HL-60 (cell line): ENCODE results near the gene CERS4.

Source experiments
- DNase-seq, 2 experiments: peaks; one replicate each; pipeline ENCODE4 v3.0.0-alpha.2; 2010 to 2020; ENCODE audit warnings: low read depth in 1 of 2, low spot score in 1 of 2
- H3K27ac ChIP-seq: fragments of 250-450 bp; sonication (Bioruptor Pico); replicated peaks from 2 replicates; pipeline ENCODE4 v1.5.1; 2020; ENCODE audit warnings: mild to moderate bottlenecking, moderate library complexity
- H3K27me3 ChIP-seq: fragments of 250-450 bp; sonication (Bioruptor Pico); 2 replicates; pipeline ENCODE4 v1.5.1; 2021; ENCODE audit warnings: mild to moderate bottlenecking, moderate library complexity; ENCODE audit not compliant: insufficient read depth, poor library complexity, severe bottlenecking
- H3K4me3 ChIP-seq: replicated peaks from 2 replicates; pipeline ENCODE4 v1.5.1; 2011; ENCODE audit warnings: mild to moderate bottlenecking, control low read depth, low read length; ENCODE audit not compliant: insufficient read depth
- GABPA ChIP-seq: IDR thresholded peaks from 2 replicates; pipeline ENCODE4 v1.6.1; 2012; ENCODE audit warnings: low read depth
- POLR2AphosphoS5 ChIP-seq: IDR thresholded peaks from 2 replicates; pipeline ENCODE4 v1.6.1; 2012; ENCODE audit warnings: low read depth
- SPI1 ChIP-seq: IDR thresholded peaks from 2 replicates; pipeline ENCODE4 v1.6.1; 2012; ENCODE audit warnings: low read depth, mild to moderate bottlenecking, borderline replicate concordance
- TF ChIP-seq, protein P1 (sequence below): IDR thresholded peaks from 2 replicates; pipeline ENCODE4 v1.6.1; 2012; ENCODE audit warnings: low read depth; ENCODE audit not compliant: insufficient replicate concordance
- TF ChIP-seq, protein P2 (sequence below): IDR thresholded peaks from one replicate; pipeline ENCODE4 v1.5.1; 2011; ENCODE audit warnings: low read length, control low read depth, inconsistent platforms; ENCODE audit not compliant: insufficient read depth

CERS4 gene

DNA sequence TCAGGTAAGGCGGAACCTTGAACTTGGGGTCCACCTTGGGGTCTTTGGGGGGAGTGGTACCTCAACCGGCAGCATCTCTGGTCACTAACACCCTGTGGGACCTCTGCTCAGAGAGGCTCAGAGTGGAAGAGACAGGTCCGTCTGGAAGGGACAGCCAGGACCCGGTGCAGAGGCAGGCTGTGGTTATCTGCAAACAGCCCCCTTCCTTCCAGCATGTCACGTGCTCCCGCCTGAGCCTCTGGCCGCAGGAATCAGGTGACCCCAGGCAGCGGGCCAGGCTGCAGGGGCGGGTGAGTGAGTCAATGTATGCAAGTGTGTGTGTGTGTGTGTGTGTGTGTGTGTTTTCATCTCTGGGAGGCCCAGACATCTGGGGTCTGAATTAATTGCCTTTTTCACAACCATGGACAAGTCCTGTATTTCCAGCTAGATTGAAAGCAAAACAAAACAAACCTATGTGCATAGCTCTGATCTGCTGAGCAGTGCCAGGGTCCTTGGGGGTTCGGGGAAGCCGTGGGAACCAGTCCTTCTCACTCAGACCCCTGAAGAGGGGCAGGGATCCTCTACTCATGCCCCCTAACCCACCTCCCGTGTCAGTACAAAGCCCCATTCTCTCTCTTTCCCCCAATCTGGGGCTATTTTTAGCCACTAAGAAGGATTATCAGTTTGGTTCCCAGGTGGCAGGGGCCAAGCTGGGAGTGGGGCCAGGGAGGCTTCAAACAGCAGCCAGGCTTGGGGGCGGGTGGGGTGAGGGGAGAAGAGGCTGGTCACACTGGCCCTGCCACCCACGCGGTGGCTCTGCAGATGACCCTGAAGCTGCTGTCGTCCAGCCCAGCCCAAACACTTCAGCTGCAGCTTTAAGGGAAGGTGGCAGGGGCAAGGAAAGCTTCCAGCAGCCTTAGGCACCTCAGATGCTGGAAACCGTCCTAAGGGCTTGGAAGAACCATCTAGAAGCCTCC, 31.4 kb downstream of the CERS4 start:
- no peak overlapping the region for H3K4me3 ChIP-seq
- no peaks in the 10 kb centered on the region for H3K27me3 ChIP-seq
- TF ChIP-seq, protein P1, sequence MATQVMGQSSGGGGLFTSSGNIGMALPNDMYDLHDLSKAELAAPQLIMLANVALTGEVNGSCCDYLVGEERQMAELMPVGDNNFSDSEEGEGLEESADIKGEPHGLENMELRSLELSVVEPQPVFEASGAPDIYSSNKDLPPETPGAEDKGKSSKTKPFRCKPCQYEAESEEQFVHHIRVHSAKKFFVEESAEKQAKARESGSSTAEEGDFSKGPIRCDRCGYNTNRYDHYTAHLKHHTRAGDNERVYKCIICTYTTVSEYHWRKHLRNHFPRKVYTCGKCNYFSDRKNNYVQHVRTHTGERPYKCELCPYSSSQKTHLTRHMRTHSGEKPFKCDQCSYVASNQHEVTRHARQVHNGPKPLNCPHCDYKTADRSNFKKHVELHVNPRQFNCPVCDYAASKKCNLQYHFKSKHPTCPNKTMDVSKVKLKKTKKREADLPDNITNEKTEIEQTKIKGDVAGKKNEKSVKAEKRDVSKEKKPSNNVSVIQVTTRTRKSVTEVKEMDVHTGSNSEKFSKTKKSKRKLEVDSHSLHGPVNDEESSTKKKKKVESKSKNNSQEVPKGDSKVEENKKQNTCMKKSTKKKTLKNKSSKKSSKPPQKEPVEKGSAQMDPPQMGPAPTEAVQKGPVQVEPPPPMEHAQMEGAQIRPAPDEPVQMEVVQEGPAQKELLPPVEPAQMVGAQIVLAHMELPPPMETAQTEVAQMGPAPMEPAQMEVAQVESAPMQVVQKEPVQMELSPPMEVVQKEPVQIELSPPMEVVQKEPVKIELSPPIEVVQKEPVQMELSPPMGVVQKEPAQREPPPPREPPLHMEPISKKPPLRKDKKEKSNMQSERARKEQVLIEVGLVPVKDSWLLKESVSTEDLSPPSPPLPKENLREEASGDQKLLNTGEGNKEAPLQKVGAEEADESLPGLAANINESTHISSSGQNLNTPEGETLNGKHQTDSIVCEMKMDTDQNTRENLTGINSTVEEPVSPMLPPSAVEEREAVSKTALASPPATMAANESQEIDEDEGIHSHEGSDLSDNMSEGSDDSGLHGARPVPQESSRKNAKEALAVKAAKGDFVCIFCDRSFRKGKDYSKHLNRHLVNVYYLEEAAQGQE = peak; percentile 25
- TF ChIP-seq, protein P2, sequence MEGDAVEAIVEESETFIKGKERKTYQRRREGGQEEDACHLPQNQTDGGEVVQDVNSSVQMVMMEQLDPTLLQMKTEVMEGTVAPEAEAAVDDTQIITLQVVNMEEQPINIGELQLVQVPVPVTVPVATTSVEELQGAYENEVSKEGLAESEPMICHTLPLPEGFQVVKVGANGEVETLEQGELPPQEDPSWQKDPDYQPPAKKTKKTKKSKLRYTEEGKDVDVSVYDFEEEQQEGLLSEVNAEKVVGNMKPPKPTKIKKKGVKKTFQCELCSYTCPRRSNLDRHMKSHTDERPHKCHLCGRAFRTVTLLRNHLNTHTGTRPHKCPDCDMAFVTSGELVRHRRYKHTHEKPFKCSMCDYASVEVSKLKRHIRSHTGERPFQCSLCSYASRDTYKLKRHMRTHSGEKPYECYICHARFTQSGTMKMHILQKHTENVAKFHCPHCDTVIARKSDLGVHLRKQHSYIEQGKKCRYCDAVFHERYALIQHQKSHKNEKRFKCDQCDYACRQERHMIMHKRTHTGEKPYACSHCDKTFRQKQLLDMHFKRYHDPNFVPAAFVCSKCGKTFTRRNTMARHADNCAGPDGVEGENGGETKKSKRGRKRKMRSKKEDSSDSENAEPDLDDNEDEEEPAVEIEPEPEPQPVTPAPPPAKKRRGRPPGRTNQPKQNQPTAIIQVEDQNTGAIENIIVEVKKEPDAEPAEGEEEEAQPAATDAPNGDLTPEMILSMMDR = no peak
- TF ChIP-seq SPI1 (no peak), POLR2AphosphoS5 (no peak), GABPA (0 out of 2 replicates have a peak, but pooled peaks have one; percentile 12)
- no peak overlapping the region for H3K27ac ChIP-seq
- DNase-seq = peak; percentile 77 to 82

- H3K27me3 ChIP-seq = no peaks in the 10 kb centered on the region
- H3K4me3 ChIP-seq = no peak overlapping the region
- no peak for DNase-seq
- no peak overlapping the region for H3K27ac ChIP-seq
- TF ChIP-seq SPI1 (no peak), POLR2AphosphoS5 (no peak), GABPA (no peak)
- TF ChIP-seq, protein P1 = no peak
- TF ChIP-seq, protein P2 = no peak
These were observed 32.5 kb downstream of the CERS4 start for GRCh38 chr19:8241646-8242045.

DNA sequence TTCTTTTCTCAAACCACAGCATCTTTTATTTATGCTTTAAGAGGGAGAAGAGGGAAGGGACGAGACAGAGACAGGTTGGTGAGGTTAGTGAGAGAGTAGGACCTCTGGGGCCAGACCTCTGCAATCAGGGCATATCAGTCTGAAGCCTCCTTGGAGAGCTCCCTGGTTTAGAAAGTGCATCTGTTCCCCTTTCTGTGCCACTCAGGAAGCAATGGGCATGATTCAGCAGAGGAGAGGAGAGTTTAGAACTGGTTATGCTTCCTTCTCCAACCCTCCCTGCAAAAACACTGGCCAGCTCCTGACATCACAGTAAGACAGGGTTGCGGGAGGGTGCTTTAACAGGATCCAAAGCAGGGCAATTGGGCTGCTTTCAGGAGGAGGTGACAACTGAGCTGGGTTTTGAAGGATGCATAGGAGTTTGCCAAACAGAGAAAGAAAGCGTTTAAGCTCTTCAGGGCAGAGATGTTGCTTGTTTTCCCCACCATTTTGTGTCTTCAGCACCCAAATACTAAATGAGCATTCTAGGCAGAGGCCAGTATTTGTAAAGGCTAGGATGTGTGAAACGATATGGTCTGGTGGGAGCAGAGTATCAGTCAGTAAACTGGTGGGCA, 33.1 kb downstream of the CERS4 start:
- Histone ChIP-seq H3K4me3 (no peak overlapping the region), H3K27ac (no peak overlapping the region), H3K27me3 (no peaks in the 10 kb centered on the region)
- TF ChIP-seq POLR2AphosphoS5 (no peak), SPI1 (peak; percentile 76), GABPA (no peak)
- TF ChIP-seq, protein P2 = no peak
- TF ChIP-seq, protein P1 = peak; percentile 73
- peak; percentile 40 to 76 for DNase-seq
